Tibial artery (tissue), 4 donors: ENCODE results near the gene RIN3.

Experiments
- DNase-seq, 2 donors: peaks; one replicate each; pipeline ENCODE4 v3.0.0-alpha.2; 2019
- H3K27ac ChIP-seq, 2 donors: fragments of 200-600 bp; sonication (generic) in 1 of 2; 1 replicate in 1 of 2; 2 replicates in 1 of 2; pipeline ENCODE4 v1.5.1; 2018 to 2019; ENCODE audit warnings: mild to moderate bottlenecking in 1 of 2
- H3K27me3 ChIP-seq, 2 donors: fragments of 200-600 bp; sonication (generic) in 1 of 2; one replicate each; pipeline versions ENCODE4 v1.5.1 to v1.6.0; 2016 to 2019
- H3K36me3 ChIP-seq, 3 donors: fragments of 200-600 bp; sonication (generic) in 2 of 3; one replicate each; pipeline ENCODE4 v1.5.1; 2016 to 2019; ENCODE audit warnings: mild to moderate bottlenecking in 2 of 3
- H3K4me1 ChIP-seq, 4 donors: fragments of 200-600 bp; sonication (generic) in 2 of 4; 1 replicate in 3 of 4; 2 replicates in 1 of 4; pipeline ENCODE4 v1.5.1; 2016 to 2019
- H3K4me3 ChIP-seq, 2 donors: fragments of 200-600 bp; sonication (generic) in 1 of 2; 1 replicate in 1 of 2; 2 replicates in 1 of 2; pipeline ENCODE4 v1.5.1; 2018 to 2019; ENCODE audit warnings: mild to moderate bottlenecking in 2 of 2
- H3K9me3 ChIP-seq, 3 donors: fragments of 200-600 bp; sonication (generic) in 1 of 3; one replicate each; pipeline ENCODE4 v1.5.1; 2016 to 2019
- intact Hi-C: fragments of 100-400 bp; cut with DNase I; formaldehyde crosslinking; loops from one replicate; pipeline ENCODE4 v1.15.0; 2023; ENCODE audit warnings: low total_unique reads
- TF ChIP-seq, protein P1 (sequence below), 2 experiments: fragments of 200-600 bp in 1 of 2; fragments of 450-650 bp in 1 of 2; IDR thresholded peaks; one replicate each; pipeline ENCODE4 v1.5.1; 2017 to 2019; ENCODE audit warnings: antibody characterized with exemption in 2 of 2, mild to moderate bottlenecking in 1 of 2, moderate library complexity in 1 of 2

RIN3 gene

DNA sequence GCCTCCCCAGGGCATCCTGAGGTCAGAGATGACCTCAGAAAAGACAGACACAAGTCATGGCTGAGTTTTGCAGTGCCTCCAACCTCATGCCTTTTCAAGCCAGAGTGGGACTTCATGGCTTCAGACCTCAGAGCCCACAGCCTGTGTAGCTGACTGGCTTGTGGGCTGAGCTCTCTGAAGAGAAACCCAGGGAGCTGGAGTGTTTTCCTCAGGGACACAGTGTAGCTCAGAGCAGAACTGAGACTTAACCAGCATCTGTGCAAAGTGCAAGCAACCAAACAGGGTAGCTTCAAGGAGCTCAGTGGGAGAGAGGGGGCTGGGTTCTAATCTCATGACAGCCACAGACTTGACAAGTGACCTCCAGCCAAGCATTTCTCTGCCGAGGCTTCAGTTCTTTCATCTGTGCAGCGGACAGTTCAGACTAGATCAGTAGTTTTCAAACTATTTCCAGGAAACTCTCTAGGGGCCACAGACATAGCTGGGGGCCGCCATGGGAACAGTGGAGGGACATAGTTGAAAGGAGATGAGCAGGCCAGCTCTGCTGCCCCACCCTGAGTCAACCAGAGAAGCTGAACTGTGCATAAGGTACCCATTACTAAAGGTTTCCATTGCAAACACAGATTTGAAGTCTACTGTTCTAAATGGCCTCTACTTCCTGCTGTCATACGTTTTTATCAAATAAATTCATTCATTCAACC is 154.8 kb downstream of the RIN3 start:
- H3K4me1 ChIP-seq: no peaks in the 10 kb centered on the region
- H3K36me3 ChIP-seq: peaks cover 5 to 27% (median 19%) of the 10 kb centered on the region in 3 donors
- intact Hi-C loops: no loop called here
- H3K27me3 ChIP-seq: no peaks in the 10 kb centered on the region
- H3K27ac ChIP-seq: no peak overlapping the region
- H3K9me3 ChIP-seq: no peaks in the 10 kb centered on the region
- DNase-seq: no peak
- TF ChIP-seq, protein P1, sequence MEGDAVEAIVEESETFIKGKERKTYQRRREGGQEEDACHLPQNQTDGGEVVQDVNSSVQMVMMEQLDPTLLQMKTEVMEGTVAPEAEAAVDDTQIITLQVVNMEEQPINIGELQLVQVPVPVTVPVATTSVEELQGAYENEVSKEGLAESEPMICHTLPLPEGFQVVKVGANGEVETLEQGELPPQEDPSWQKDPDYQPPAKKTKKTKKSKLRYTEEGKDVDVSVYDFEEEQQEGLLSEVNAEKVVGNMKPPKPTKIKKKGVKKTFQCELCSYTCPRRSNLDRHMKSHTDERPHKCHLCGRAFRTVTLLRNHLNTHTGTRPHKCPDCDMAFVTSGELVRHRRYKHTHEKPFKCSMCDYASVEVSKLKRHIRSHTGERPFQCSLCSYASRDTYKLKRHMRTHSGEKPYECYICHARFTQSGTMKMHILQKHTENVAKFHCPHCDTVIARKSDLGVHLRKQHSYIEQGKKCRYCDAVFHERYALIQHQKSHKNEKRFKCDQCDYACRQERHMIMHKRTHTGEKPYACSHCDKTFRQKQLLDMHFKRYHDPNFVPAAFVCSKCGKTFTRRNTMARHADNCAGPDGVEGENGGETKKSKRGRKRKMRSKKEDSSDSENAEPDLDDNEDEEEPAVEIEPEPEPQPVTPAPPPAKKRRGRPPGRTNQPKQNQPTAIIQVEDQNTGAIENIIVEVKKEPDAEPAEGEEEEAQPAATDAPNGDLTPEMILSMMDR (IDR thresholded peaks at IDR 0.05): no peak
- no peak overlapping the region for H3K4me3 ChIP-seq

DNA sequence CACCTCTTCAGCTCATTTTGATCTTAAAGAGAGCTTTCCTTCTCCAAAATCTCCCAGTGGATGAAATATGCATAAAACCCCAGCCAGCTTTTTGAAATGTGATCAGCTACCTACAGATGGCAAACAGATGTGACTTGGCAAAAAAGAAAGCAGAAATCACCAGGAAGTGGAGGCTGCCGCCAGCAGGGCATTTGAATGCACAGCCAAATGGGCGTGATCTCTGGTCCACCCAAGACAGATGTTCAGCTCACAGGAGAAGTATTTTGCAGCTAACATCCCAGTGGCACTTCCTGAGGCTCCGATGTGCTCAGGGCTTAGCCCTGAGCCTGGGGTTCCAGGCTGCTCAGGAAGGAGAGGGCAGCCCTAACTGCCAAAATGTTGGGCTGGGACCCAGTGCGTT is 156.6 kb downstream of the RIN3 start:
- no peak overlapping the region for H3K4me3 ChIP-seq
- no peaks in the 10 kb centered on the region for H3K9me3 ChIP-seq
- no peak overlapping the region for H3K27ac ChIP-seq
- TF ChIP-seq, protein P1 (IDR thresholded peaks at IDR 0.05): no peak
- intact Hi-C loops: no loop called here
- no peaks in the 10 kb centered on the region for H3K4me1 ChIP-seq
- no peaks in the 10 kb centered on the region for H3K27me3 ChIP-seq
- DNase-seq: no peak
- peaks cover 5 to 25% (median 21%) of the 10 kb centered on the region in 3 donors for H3K36me3 ChIP-seq

DNA sequence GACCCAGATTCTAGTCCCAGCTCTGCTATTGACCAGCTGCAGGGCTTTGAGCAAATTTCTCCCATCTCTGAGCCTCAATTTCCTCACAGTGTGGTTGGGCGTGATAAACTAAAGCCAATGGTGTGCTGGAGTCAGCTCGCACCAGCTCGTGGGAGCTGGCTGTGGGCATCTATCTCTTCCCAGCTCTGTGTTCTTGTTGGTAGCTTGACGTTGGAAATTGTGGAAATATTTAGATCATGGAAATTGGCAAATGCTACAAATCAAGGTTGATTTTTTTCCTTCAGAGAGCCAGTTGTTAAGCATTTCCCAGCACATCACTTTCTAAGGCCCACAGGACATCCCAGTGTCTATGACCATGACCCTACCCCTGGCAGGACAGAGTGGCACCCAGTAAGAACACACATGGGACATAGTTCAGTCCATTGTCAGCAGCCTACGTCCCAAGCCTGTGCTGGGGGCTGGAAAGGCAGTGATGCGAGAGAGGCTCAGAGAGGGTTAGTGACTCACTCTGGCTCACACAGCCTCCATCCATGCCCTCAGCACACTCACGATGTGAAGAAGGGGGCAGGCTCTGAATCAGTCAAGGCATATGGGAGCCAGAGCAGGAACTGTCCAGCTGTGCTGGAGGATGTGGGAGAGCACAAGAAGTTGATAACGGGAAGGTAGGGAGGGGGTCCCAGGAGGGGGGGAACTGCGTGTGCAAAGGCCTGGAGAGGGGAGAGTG is 157.2 kb downstream of the RIN3 start:
- H3K36me3 ChIP-seq: peaks cover 5 to 25% (median 21%) of the 10 kb centered on the region in 3 donors
- TF ChIP-seq, protein P1 (IDR thresholded peaks at IDR 0.05): no peak
- no peak overlapping the region for H3K4me3 ChIP-seq
- H3K27ac ChIP-seq: no peak overlapping the region
- no peaks in the 10 kb centered on the region for H3K27me3 ChIP-seq
- H3K9me3 ChIP-seq: no peaks in the 10 kb centered on the region
- intact Hi-C loops: no loop called here
- DNase-seq: no peak
- no peaks in the 10 kb centered on the region for H3K4me1 ChIP-seq

DNA sequence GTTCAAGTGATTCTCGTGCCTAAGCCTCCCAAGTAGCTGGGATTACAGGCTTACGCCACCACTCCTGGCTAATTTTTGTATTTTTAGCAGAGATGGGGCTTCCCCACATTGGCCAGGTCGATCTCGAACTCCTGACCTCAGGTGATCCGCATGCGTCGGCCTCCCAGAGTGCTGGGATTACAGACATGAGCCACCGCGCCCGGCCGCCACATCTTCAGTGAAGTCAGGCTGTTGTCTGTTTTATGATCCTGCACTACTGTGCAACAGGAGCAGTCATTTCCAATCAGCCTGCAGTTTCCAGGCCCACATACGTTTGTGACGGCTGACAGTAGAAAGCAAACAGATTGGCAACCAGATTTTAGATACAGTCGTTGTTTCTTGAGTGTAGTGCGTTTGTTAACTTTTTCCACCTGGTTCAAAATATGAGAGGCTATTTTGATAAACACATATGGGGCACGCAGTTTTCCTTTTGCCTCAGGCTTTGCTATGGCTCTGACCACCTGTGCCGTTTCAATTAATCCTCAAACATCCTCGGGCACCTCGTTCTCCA is 160.1 kb downstream of the RIN3 start:
- no peak for DNase-seq
- intact Hi-C loops: no loop called here

DNA sequence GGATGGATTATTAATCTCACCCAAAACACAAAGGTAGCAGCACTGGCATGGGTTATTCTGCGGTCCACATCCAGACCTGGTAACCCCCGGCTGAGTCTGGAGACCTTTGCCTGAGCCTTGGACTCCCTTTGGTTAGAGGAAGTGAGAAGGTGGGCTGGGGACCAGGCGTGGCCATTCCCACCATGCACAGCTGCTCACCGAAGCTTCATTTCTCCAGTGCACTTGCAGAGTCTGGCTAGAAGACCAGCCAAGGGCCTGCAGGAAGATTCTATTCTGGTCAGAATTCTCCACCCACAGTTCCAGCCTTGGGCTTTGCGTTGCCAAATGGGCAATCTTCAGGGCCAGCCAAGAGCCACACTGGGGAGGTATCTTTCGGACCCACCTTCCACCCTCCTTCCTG is 161.8 kb downstream of the RIN3 start:
- no peak for DNase-seq
- no peaks in the 10 kb centered on the region for H3K27me3 ChIP-seq
- H3K36me3 ChIP-seq: peaks cover 0 to 51% (median 38%) of the 10 kb centered on the region in 3 donors
- H3K27ac ChIP-seq: no peak overlapping the region
- TF ChIP-seq, protein P1 (IDR thresholded peaks at IDR 0.05): no peak
- intact Hi-C loops: no loop called here
- peaks cover 0 to 7% (median 0%) of the 10 kb centered on the region in 4 donors for H3K4me1 ChIP-seq
- H3K4me3 ChIP-seq: no peak overlapping the region
- no peaks in the 10 kb centered on the region for H3K9me3 ChIP-seq

More for the DNA sequence above, 160.1 kb downstream of the RIN3 start:
- no peak overlapping the region for H3K4me3 ChIP-seq
- peaks cover 0 to 7% (median 0%) of the 10 kb centered on the region in 4 donors for H3K4me1 ChIP-seq
- TF ChIP-seq, protein P1 (IDR thresholded peaks at IDR 0.05): no peak
- no peak overlapping the region for H3K27ac ChIP-seq
- H3K27me3 ChIP-seq: no peaks in the 10 kb centered on the region
- H3K9me3 ChIP-seq: no peaks in the 10 kb centered on the region
- peaks cover 0 to 38% (median 20%) of the 10 kb centered on the region in 3 donors for H3K36me3 ChIP-seq
